ENCODE results near the gene ZBTB48. TPM values are rescaled to one million over a fixed set of nuclear protein-coding genes. Genes with fewer than 3 reads are reported as not detected.

ZBTB48 gene
- total RNA-seq, 1 donor from 2014 or later, result 5.7 TPM

GRCh38 chr1:6614019-6614928, 34.5 kb downstream of the ZBTB48 start:
- TF ChIP-seq CTCF (conservative IDR thresholded peaks at IDR 0.05; ENCODE audit: low read depth, low read length), result no peak
- H3K4me3 ChIP-seq (ENCODE audit: low read depth, low read length), result peak overlapping the region; percentile 67
- no peak for DNase-seq (ENCODE audit: low read depth)

- DNase-seq (ENCODE audit: low read depth), result no peak
- peak overlapping the region; percentile 67 for H3K4me3 ChIP-seq (ENCODE audit: low read depth, low read length)
- TF ChIP-seq CTCF (conservative IDR thresholded peaks at IDR 0.05; ENCODE audit: low read depth, low read length), result no peak
Observed at GRCh38 chr1:6614929-6615785, 35.4 kb downstream of the ZBTB48 start.

GRCh38 chr1:6619045-6619444, 39.3 kb downstream of the ZBTB48 start:
- no peak for TF ChIP-seq CTCF (conservative IDR thresholded peaks at IDR 0.05; ENCODE audit: low read depth, low read length)
- H3K4me3 ChIP-seq (ENCODE audit: low read depth, low read length), result no peak overlapping the region
- no peak for DNase-seq (ENCODE audit: low read depth)

- DNase-seq (ENCODE audit: low read depth), result no peak
- H3K4me3 ChIP-seq (ENCODE audit: low read depth, low read length), result no peak overlapping the region
- no peak for TF ChIP-seq CTCF (conservative IDR thresholded peaks at IDR 0.05; ENCODE audit: low read depth, low read length)
Observed at GRCh38 chr1:6621429-6622391, 41.9 kb downstream of the ZBTB48 start.

- TF ChIP-seq CTCF (conservative IDR thresholded peaks at IDR 0.05; ENCODE audit: low read depth, low read length), result no peak
- H3K4me3 ChIP-seq (ENCODE audit: low read depth, low read length), result no peak overlapping the region
- no peak for DNase-seq (ENCODE audit: low read depth)
Observed at GRCh38 chr1:6622396-6623152, 42.8 kb downstream of the ZBTB48 start.

Data from epithelial cell of proximal tubule (primary cell).